Activated CD8-positive, alpha-beta T cell treated with anti-CD3 and anti-CD28 coated beads for 36 hours (primary cell): ENCODE data around the gene NCOR2. TPM values are rescaled to one million over a fixed set of nuclear protein-coding genes. Genes with fewer than 3 reads are reported as not detected.

ENCODE experiments used
- ATAC-seq: fragments of 200-7000 bp; cut with Tn5 transposase; one replicate; pipeline ENCODE4 v1.10.0; 2021; ENCODE audit warnings: mild to moderate bottlenecking, moderate library complexity
- CTCF ChIA-PET: fragments of 350-600 bp; sonication (Branson Sonifier 250); formaldehyde crosslinking; loops from one replicate; lab custom pipeline; 2021; ENCODE audit warnings: antibody characterized with exemption; lab: Charles Lee
- POLR2A ChIA-PET: fragments of 350-600 bp; sonication (Branson Sonifier 250); formaldehyde crosslinking; loops from one replicate; lab custom pipeline; 2021; ENCODE audit warnings: antibody characterized with exemption; lab: Charles Lee
- DNase-seq: peaks from one replicate; pipeline ENCODE4 v3.0.0-alpha.2; 2020
- H3K27ac Mint-ChIP-seq: one replicate; pipeline ENCODE4 v1.8.0; 2021; ENCODE audit warnings: mild to moderate bottlenecking, mixed read lengths
- H3K27me3 Mint-ChIP-seq: one replicate; pipeline ENCODE4 v1.8.0; 2021; ENCODE audit warnings: mixed read lengths
- H3K36me3 Mint-ChIP-seq: one replicate; pipeline ENCODE4 v1.8.0; 2021; ENCODE audit warnings: low read depth, mixed read lengths
- H3K4me1 Mint-ChIP-seq: one replicate; pipeline ENCODE4 v1.8.0; 2021; ENCODE audit warnings: low read depth, mixed read lengths
- H3K4me3 Mint-ChIP-seq: one replicate; pipeline ENCODE4 v1.8.0; 2021; ENCODE audit warnings: mild to moderate bottlenecking, moderate library complexity, mixed read lengths
- H3K9me3 Mint-ChIP-seq: one replicate; pipeline ENCODE4 v1.8.0; 2021; ENCODE audit warnings: mixed read lengths
- intact Hi-C: fragments of 100-400 bp; cut with micrococcal nuclease; formaldehyde crosslinking; loops from one replicate; pipeline ENCODE4 v1.10.0; 2022
- total RNA-seq, 2 experiments: library from RNA; stranded (reverse); gene quantifications; one replicate each; pipeline ENCODE4 v1.2.3, GENCODE V29; 2021
- TF ChIP-seq, protein P1 (sequence below): fragments of 200-600 bp; IDR thresholded peaks from one replicate; pipeline ENCODE4 v1.8.0; 2022; ENCODE audit warnings: antibody characterized with exemption, mild to moderate bottlenecking

The NCOR2 gene
- total RNA-seq, 2 experiments from 2014 or later = 105 to 110 TPM

DNA sequence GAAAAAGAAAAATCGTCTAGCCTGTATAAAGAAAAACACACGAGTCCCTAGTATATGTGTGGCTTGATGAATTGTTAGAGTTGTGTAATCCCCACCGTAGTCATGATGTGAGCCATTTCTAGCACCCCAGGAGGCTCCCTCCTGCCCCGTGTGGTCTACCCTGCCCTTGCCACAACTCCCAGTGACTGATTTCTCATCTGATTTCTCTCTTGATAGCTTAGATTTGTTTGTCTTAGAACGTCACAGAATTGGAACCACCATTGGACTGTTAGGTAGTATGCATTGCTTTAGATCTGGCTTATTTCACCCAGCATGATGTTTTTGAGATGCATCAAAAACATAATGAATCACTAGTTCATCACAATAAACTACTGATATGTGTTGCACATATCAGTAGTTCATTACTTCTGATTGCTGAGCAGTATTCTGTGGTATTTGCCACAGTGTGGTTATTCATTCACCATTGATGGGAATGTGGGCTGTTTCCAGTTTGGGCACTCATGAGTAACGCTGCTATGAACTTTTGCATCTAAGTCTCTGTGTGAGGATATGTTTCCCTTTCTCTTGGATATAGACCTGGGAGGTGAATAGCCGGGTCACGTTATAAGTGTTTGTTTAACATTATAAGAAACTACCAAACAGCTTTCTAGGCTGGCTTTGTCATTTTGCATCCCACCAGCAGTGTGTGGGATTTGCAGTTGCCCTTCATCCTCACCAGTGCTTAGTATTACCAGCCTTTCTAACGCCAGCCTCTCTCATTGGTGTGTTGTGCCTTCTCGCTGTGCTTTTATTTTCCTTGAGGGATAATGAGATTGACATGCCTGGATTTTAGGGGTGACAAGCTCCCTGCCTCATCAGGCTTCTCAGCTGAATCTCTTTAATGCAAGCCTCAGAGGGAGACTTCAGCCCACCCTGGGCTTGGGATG, 31.9 kb upstream of the NCOR2 start:
- DNase-seq (peak; percentile 32), ATAC-seq (peak; percentile 60)
- Mint-ChIP-seq H3K4me3 (no peak overlapping the region), H3K9me3 (no peaks in the 10 kb centered on the region), H3K27me3 (no peaks in the 10 kb centered on the region), H3K4me1 (peaks cover 6% of the 10 kb centered on the region), H3K27ac (no peak overlapping the region), H3K36me3 (no peaks in the 10 kb centered on the region)
- ChIA-PET CTCF (interaction anchor here (1.3 kb wide), 1 partner anchor 175 kb away, joined by 3 read pairs; no protein-coding TSS in a partner anchor), POLR2A (no interaction called here)
- TF ChIP-seq, protein P1, sequence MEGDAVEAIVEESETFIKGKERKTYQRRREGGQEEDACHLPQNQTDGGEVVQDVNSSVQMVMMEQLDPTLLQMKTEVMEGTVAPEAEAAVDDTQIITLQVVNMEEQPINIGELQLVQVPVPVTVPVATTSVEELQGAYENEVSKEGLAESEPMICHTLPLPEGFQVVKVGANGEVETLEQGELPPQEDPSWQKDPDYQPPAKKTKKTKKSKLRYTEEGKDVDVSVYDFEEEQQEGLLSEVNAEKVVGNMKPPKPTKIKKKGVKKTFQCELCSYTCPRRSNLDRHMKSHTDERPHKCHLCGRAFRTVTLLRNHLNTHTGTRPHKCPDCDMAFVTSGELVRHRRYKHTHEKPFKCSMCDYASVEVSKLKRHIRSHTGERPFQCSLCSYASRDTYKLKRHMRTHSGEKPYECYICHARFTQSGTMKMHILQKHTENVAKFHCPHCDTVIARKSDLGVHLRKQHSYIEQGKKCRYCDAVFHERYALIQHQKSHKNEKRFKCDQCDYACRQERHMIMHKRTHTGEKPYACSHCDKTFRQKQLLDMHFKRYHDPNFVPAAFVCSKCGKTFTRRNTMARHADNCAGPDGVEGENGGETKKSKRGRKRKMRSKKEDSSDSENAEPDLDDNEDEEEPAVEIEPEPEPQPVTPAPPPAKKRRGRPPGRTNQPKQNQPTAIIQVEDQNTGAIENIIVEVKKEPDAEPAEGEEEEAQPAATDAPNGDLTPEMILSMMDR = no peak
- intact Hi-C loops = no loop called here

DNA sequence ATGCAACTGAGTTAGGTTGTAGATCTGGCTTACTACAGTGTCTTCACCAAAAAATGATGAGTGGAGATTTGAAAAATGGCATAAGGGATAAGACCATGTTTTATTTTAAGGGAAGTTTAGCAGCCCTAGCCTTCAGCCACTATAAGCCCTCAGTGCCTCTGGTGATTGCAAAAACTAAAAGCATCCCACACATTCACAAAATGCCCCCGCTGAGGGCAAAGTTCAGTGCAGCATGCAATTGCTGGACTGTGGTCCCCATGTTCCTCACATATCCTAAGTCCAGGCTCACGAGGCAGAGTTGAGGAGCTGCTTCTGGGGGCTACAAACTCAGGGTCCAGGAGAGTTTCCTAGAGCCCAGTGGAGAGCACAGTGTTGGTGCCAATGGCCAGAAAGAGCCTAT, 29.6 kb upstream of the NCOR2 start:
- Mint-ChIP-seq H3K36me3 (no peaks in the 10 kb centered on the region), H3K4me1 (peaks cover 8% of the 10 kb centered on the region), H3K9me3 (no peaks in the 10 kb centered on the region), H3K27ac (no peak overlapping the region), H3K27me3 (no peaks in the 10 kb centered on the region), H3K4me3 (no peak overlapping the region)
- TF ChIP-seq, protein P1 = no peak
- ATAC-seq = no peak
- DNase-seq = no peak
- intact Hi-C loops = no loop called here
- CTCF ChIA-PET = interaction anchor here (0.8 kb wide), 1 partner anchor 23 kb away, joined by 3 read pairs; no protein-coding TSS in a partner anchor
- POLR2A ChIA-PET = no interaction called here

DNA sequence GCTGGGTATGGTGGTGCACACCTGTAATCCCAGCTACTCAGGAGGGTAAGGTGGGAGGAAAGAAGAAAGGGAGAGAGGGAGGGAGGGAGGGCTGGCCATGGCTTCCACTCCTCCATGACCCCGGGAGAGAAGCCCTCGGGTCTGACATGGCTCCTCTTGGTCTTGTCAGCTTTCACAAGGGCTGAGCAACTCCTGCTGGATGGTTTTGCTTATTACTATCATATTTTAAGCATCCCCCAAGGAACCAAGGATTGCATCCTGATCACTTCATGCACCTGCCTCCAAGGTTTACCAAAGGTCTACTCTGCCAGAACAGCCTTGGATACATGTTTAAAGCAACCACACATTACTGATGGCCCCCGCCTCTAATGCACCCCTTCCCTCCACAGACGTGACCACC, 28.0 kb upstream of the NCOR2 start:
- POLR2A ChIA-PET = no interaction called here
- H3K27me3 Mint-ChIP-seq = no peaks in the 10 kb centered on the region
- CTCF ChIA-PET = interaction anchor here (1.6 kb wide), 1 partner anchor 11 kb away, joined by 5 read pairs; no protein-coding TSS in a partner anchor
- DNase-seq (no peak), ATAC-seq (no peak)
- no peak overlapping the region for H3K27ac Mint-ChIP-seq
- TF ChIP-seq, protein P1 = no peak
- peaks cover 8% of the 10 kb centered on the region for H3K4me1 Mint-ChIP-seq
- H3K36me3 Mint-ChIP-seq = peaks cover 2% of the 10 kb centered on the region
- H3K4me3 Mint-ChIP-seq = no peak overlapping the region
- intact Hi-C loops = no loop called here
- H3K9me3 Mint-ChIP-seq = peaks cover 4% of the 10 kb centered on the region

DNA sequence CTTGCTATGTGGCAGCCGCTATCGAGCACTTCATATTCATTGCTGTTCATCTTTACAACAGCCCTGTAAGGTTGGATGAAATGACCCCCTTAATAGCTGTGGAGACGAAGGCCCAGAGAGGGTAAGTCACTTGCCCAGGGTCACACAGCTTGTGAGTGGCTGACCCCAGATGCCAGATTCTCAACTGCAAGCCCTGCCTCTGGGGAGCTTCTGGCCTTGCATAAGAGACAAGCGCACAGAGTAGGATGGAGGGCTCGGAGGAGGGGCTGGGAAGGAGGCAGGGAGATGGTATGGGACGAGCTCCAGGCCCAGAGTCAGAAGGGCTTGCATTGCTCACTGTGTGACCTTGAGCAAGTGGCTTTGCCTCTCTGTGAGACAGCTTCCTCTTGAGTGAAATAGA, 27.4 kb upstream of the NCOR2 start:
- peaks cover 9% of the 10 kb centered on the region for H3K4me1 Mint-ChIP-seq
- H3K36me3 Mint-ChIP-seq = peaks cover 2% of the 10 kb centered on the region
- ChIA-PET POLR2A (interaction anchor here (0.7 kb wide), 1 partner anchor 16 kb away, joined by 4 read pairs; no protein-coding TSS in a partner anchor), CTCF (interaction anchor here (1.6 kb wide), 1 partner anchor 10 kb away, joined by 5 read pairs; no protein-coding TSS in a partner anchor)
- H3K27ac Mint-ChIP-seq = no peak overlapping the region
- intact Hi-C loops = no loop called here
- DNase-seq (no peak), ATAC-seq (no peak)
- no peak overlapping the region for H3K4me3 Mint-ChIP-seq
- H3K9me3 Mint-ChIP-seq = peaks cover 4% of the 10 kb centered on the region
- TF ChIP-seq, protein P1 = no peak
- H3K27me3 Mint-ChIP-seq = no peaks in the 10 kb centered on the region
